ENCODE data around the gene STK32B. TPM values are rescaled to one million over a fixed set of nuclear protein-coding genes. Genes with fewer than 3 reads are reported as not detected.

STK32B gene
- total and polyA plus RNA-seq, 2 of the 4 experiments (the other 2 are of a cell fraction), result 5.5 to 6.3 TPM

DNA sequence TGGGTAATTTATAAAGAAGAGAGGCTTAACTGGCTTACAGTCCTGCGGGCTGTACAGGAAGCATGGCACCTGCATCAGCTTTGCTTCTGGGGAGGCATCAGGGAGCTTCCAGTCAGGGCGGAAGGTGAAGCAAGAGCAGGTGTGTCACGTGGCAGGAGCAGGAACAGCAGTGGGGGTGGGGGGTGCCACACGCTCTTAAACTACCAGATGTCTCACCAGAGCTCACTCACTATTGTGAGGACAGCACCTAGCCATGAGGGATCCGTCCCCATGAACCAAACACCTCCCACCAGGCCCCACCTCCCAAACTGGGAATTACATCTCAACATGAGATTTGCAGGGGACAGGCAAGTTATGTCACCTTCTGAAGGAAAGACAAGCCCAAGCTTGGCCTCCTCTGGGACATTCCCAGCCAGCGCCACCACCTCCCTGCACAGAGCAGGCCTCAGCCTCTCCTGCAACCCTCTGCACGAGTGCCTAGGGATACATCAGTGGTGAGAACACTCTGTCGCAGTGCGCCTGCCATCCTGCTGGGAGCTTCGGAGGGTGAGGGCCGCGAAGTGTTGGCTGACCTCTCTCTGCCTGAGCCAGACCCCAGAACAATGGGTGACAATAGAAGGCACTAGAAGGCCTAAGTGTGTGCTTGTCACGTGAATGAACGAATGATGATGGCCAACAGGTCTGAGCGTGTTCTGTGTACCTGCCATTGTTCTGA lies 412.8 kb downstream of the STK32B start:
- H3K9me1 ChIP-seq (ENCODE audit: insufficient read depth, low read length), result peaks cover 8% of the 10 kb centered on the region; the same call in 1 of the 2 replicates
- peaks cover 5% of the 10 kb centered on the region for H3K36me3 ChIP-seq (ENCODE audit: control insufficient read depth, insufficient read depth, low read length)
- H2BK15ac ChIP-seq (ENCODE audit: low read depth, low read length), result no peak overlapping the region

More for the DNA sequence above, 412.8 kb downstream of the STK32B start:
- Histone ChIP-seq H3K4me1 (ENCODE audit: control insufficient read depth, insufficient read depth, low read length) (no peaks in the 10 kb centered on the region), H3K4me2 (ENCODE audit: low read depth, low read length) (no peak overlapping the region), H3K18ac (ENCODE audit: low read depth, low read length) (no peak overlapping the region), H3K56ac (ENCODE audit: extremely low read depth, insufficient read depth, low read length) (no peak overlapping the region), H2BK20ac (ENCODE audit: low read depth, low read length) (no peak overlapping the region), H3K4ac (ENCODE audit: low read depth, low read length) (no peak overlapping the region), H2AK5ac (ENCODE audit: low read depth, low read length) (no peak overlapping the region), H3K9me3 (ENCODE audit: control insufficient read depth, insufficient read depth, low read length) (no peaks in the 10 kb centered on the region), H2BK5ac (ENCODE audit: low read depth, low read length, poor library complexity, severe bottlenecking) (no peak overlapping the region), H2AK9ac (replicated peaks; ENCODE audit: low read depth, low read length, poor library complexity) (no peak overlapping the region), H4K20me1 (ENCODE audit: insufficient read depth, low read length) (no peaks in the 10 kb centered on the region), H3K27ac (ENCODE audit: insufficient read depth, low read length) (no peak overlapping the region), H4K5ac (ENCODE audit: low read depth, low read length) (no peak overlapping the region), H2AFZ (replicated peaks; ENCODE audit: low read length, poor library complexity) (no peak overlapping the region), H3K79me1 (ENCODE audit: low read depth in 1 of 2, low read length in 2 of 2) (no peaks in the 10 kb centered on the region), H3K4me3 (ENCODE audit: insufficient read depth, low read depth, low read length) (no peak overlapping the region), H3K27me3 (ENCODE audit: control insufficient read depth, insufficient read depth, low read length) (no peaks in the 10 kb centered on the region), H3K9ac (ENCODE audit: low read depth, low read length) (no peak overlapping the region), H3K14ac (replicated peaks; ENCODE audit: low read depth, low read length) (no peak overlapping the region), H4K8ac (ENCODE audit: low read depth in 2 of 2, low read length in 2 of 2) (no peak overlapping the region), H2BK120ac (ENCODE audit: low read depth, low read length) (no peak overlapping the region), H3K23ac (ENCODE audit: low read depth, low read length) (no peak overlapping the region), H4K91ac (ENCODE audit: insufficient read depth, low read depth, low read length) (no peak overlapping the region)
- DNase-seq, result no peak
- intact Hi-C loops (cut with micrococcal nuclease), result no loop called here
- no peak for ATAC-seq (ENCODE audit: low read depth)
- POLR2A ChIA-PET (ENCODE audit: unreplicated experiment), result no interaction called here
- CTCF ChIA-PET, result no interaction called here
- BruUV-seq (replicated peaks), result no TSS peak
- TF ChIP-seq RFX5 (IDR thresholded peaks at IDR 0.05; ENCODE audit: low read depth, low read length) (no peak), MAFK (IDR thresholded peaks at IDR 0.05; ENCODE audit: low read depth, low read length) (no peak), POLR2A (IDR thresholded peaks at IDR 0.05; ENCODE audit: low read depth, low read length) (no peak), FOS (IDR thresholded peaks at IDR 0.05; ENCODE audit: low read depth, low read length) (no peak), RCOR1 (IDR thresholded peaks at IDR 0.05; ENCODE audit: insufficient replicate concordance, low read length) (no peak), MXI1 (IDR thresholded peaks at IDR 0.05; ENCODE audit: borderline replicate concordance, low read depth, low read length) (no peak), BHLHE40 (IDR thresholded peaks at IDR 0.05; ENCODE audit: low read depth, low read length) (no peak), NFE2L2 (IDR thresholded peaks at IDR 0.05; ENCODE audit: low read depth, low read length) (no peak), CEBPB (IDR thresholded peaks at IDR 0.05; ENCODE audit: low read depth, low read length) (no peak), MAZ (IDR thresholded peaks at IDR 0.05; ENCODE audit: borderline replicate concordance, low read depth, low read length) (no peak), SMC3 (IDR thresholded peaks at IDR 0.05; ENCODE audit: low read depth, low read length) (no peak), RAD21 (IDR thresholded peaks at IDR 0.05; ENCODE audit: low read length) (no peak), CHD1 (IDR thresholded peaks at IDR 0.05; ENCODE audit: low read depth, low read length) (no peak)
- TF ChIP-seq, protein P1, sequence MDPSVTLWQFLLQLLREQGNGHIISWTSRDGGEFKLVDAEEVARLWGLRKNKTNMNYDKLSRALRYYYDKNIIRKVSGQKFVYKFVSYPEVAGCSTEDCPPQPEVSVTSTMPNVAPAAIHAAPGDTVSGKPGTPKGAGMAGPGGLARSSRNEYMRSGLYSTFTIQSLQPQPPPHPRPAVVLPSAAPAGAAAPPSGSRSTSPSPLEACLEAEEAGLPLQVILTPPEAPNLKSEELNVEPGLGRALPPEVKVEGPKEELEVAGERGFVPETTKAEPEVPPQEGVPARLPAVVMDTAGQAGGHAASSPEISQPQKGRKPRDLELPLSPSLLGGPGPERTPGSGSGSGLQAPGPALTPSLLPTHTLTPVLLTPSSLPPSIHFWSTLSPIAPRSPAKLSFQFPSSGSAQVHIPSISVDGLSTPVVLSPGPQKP (IDR thresholded peaks at IDR 0.05; ENCODE audit: borderline replicate concordance, low read depth, low read length), result no peak
- TF ChIP-seq, protein P2, sequence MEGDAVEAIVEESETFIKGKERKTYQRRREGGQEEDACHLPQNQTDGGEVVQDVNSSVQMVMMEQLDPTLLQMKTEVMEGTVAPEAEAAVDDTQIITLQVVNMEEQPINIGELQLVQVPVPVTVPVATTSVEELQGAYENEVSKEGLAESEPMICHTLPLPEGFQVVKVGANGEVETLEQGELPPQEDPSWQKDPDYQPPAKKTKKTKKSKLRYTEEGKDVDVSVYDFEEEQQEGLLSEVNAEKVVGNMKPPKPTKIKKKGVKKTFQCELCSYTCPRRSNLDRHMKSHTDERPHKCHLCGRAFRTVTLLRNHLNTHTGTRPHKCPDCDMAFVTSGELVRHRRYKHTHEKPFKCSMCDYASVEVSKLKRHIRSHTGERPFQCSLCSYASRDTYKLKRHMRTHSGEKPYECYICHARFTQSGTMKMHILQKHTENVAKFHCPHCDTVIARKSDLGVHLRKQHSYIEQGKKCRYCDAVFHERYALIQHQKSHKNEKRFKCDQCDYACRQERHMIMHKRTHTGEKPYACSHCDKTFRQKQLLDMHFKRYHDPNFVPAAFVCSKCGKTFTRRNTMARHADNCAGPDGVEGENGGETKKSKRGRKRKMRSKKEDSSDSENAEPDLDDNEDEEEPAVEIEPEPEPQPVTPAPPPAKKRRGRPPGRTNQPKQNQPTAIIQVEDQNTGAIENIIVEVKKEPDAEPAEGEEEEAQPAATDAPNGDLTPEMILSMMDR (conservative IDR thresholded peaks at IDR 0.05; ENCODE audit: low read depth, low read length), result no peak
- TF ChIP-seq, protein P3, sequence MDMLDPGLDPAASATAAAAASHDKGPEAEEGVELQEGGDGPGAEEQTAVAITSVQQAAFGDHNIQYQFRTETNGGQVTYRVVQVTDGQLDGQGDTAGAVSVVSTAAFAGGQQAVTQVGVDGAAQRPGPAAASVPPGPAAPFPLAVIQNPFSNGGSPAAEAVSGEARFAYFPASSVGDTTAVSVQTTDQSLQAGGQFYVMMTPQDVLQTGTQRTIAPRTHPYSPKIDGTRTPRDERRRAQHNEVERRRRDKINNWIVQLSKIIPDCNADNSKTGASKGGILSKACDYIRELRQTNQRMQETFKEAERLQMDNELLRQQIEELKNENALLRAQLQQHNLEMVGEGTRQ (IDR thresholded peaks at IDR 0.05; ENCODE audit: low read depth, low read length), result no peak
- WGBS, 2 experiments (ENCODE audit: extremely low coverage in 2 of 2, insufficient read length in 1 of 2), result 95% methylated on average over 5 of the region's 15 CpGs; no CpG with 5 or more reads in 1 of the 2 experiments
- in situ Hi-C loops (cut with MboI; ENCODE audit: low sequenced_read_pairs), result no loop called here
- dilution Hi-C loops (cut with HindIII; ENCODE audit: low sequenced_read_pairs, unreplicated experiment), result no loop called here
